Skin of body (tissue), 2 donors: ENCODE measurements around the gene UQCC3. TPM values are rescaled to one million over a fixed set of nuclear protein-coding genes. Genes with fewer than 3 reads are reported as not detected.
"Not testable (repeated sequence)": the region's sequence is repeated elsewhere in the genome, so short reads cannot be mapped to it uniquely, and the experiment has no call there.

Source experiments
- DNase-seq: peaks from one replicate; lab custom pipeline; 2025; lab: John Stamatoyannopoulos, UW
- total RNA-seq: library from RNA; depleted of rRNA; stranded (reverse); fragments of >200 nt; gene quantifications from one replicate; pipeline ENCODE4 v1.2.3, GENCODE V29; 2014

UQCC3 gene
- total RNA-seq, 1 donor from 2014 or later = 5.6 TPM

GRCh38 chr11:62702246-62702645 is 30.8 kb downstream of the UQCC3 start:
- no peak for DNase-seq

DNA sequence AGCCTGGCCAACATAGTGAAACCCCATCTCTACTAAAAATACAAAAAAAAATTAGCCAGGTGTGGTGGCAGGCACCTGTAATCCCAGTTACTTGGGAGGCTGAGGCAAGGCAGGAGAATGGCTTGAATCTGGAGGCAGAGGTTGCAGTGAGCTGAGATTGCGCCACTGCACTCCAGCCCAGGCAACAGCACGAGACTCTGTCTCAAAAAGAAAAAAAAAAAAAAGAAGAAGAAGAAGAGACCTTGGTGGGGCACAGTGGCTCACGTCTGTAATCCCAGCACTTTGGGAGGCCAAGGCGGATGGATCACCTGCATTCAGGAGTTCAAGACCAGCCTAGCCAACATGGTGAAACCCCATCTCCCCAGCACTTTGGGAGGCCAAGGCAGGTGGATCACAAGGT is 32.4 kb downstream of the UQCC3 start:
- DNase-seq = not testable (repeated sequence)

DNA sequence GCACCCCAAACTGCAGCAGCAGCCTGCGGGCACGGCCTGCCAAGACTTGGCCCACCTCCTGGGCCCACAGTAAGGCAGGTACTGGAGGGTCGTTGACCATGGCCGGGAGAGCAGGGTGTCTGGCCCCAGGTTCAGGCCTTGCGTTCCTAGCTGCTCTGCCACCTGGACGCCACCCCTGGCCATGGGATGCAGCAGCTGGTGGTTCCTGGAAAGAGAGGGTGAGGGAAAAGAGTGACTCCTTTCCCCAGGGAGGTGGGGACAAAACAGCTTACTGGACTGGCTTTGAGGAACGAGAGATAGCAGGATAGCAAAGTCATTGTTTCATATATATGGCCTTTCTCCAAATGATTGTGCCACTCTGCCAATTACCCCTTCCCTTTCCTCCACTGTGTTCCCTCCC is 33.9 kb downstream of the UQCC3 start:
- DNase-seq = no peak

GRCh38 chr11:62705880-62706849 is 34.7 kb downstream of the UQCC3 start:
- DNase-seq = peak; percentile 88

GRCh38 chr11:62706850-62707247 is 35.4 kb downstream of the UQCC3 start:
- DNase-seq = no peak

DNA sequence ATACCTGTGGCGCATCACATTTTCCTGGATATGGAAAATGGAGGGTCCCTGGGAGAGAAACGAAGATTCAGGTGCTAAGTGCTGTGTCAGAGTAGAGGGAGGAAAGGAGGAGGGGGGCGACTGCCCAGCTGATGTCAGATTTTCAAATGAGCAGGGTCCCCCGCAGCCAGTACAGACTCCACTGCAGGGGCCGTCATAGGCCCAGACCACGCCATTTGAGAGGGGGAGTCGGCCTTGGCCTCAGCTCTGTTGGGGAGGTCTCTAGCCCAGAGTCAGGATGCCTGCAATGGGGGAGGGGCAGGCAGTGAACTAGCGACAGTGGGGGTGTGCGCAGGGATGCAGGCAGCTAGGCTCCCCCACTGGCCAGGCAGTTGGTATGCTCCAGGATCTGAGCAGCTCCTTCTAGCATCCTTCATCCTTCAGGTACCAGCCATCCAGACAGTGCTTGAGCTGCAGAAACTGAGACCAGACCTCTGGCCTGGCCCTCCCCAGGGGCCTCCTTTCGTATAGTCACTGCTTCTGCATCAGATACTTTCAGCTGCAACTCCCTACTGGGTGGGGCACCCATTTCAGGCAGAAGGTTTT is 35.9 kb downstream of the UQCC3 start, which contains the start of the genes BSCL2 and GNG3:
Gene BSCL2 (minus strand): TSS at position 148 of the 585 bp plus-strand sequence. CDS start 229 bp downstream, outside the sequence.
Gene GNG3 (plus strand): TSS at position 400 of the 585 bp plus-strand sequence. CDS start 620 bp downstream, outside the sequence.
- DNase-seq = no peak

- DNase-seq = no peak
Measured at GRCh38 chr11:62708392-62708791, 36.9 kb downstream of the UQCC3 start.

- no peak for DNase-seq
Measured at GRCh38 chr11:62708793-62709192, 37.3 kb downstream of the UQCC3 start.

DNA sequence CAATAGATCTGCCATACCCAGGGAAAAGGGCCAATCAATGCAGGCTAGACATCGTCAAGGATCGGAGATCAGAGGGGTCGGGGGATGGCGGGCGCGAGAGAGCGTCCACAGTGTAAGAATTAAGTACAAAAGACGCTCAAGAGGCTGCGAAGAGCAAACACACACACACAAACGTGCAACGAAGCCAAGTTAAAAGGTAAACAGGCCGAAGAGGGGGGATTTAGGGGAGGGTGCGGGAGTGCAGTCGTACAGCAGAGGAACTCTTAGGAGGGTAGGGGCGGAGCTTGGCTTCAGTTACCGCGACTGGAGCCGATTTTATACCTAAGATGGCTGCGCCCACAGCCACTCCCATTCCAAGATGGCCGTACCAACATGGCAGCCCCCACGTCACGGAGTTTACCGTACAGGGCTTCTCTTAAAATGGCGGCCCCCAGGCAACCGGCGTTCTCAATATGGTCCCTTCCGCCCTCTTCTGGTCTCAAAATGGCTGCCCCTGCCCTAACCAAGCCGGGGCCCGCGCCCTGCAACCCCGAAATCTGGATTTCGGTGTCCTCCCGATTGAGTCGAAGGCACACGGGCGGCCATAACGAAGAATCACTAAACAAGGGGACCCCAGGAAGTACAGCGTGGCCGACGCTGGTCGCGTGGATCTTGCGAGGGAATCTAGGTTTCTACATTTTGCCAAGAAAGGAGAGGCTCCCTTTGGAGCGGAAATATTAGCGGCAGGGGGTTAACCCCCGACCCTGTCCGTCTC is 38.0 kb downstream of the UQCC3 start:
- DNase-seq = peak; percentile 98

DNA sequence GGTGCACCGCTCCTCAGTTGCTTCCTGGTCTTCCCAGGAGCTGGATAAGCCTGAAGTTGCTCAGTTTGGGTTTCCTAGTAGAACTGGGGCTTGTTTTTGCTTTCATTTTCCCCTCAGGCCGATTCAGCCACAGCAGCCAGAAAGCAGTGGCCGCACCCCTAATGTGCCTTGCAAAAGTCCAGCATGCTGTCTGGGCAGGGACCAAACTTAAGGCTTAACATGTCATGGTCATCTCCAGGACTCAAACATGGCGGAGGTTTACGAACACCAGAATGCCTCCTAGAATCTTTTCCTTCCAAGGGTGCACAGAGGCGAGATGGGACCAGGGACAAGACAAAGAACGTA is 38.5 kb downstream of the UQCC3 start:
- no peak for DNase-seq

DNA sequence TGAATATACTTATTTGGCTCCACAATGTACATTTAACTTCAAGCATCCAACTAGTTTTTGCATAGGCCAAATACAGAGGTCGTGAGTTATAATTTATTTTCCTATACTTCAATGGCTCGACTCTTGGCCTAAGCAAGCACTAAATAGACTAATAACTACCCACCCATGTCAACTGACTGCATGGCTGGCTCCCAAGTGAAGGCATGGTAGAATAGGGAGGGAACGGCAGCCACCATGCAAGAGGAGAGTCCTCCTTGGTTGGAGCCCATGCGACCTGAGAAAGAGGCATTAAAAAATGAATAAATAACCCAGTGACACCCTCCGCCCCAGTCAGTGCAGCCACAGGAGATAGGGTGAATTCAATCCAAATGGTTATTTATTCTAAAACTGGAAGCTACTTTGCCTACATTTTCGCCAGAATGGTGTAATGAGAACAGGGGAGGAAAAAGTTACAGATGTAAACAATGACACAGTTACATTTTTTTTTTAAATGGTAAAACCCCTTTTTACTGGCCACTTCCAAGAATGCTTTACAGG is 40.9 kb downstream of the UQCC3 start:
- no peak for DNase-seq

DNA sequence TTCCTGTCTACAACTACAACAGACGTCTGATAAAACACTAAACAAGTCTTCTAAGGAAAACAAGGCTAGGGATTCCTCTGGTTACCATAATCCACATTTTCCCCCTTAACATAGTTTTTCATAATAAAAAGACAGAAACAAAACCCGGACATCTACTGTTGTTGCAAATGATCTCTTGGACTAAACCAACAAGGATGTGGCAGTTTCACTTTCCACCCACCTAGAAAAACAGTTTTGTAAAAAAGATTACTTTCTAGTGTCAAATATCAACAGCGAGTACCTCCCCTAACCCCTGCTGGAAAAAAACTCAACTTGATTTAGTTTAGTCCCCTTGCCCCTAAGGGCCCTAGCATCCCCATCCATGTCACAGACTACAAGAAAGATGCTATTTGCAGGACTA is 41.4 kb downstream of the UQCC3 start:
- no peak for DNase-seq

DNA sequence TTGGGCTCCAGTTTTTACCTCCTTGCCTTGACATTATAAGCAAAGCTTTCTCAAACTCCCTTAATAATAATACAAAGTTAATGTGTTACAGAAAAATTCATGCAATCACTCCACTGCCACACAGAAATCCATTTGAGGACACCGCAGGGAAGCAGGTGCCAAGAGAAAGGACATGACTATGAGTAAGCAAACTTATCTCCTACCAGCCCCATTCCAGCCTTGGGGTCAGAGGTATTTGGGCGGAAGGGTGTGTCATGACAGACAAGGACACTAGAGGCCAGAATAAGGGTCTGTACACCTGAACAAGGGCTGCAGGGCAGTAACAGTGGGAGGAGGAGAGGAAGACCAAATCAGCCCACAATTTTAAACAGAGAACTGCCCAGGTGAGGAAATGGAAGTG is 41.9 kb downstream of the UQCC3 start:
- DNase-seq = no peak

GRCh38 chr11:62715150-62716130 is 44.0 kb downstream of the UQCC3 start:
- no peak for DNase-seq

- no peak for DNase-seq
Measured at GRCh38 chr11:62716206-62716605, 44.7 kb downstream of the UQCC3 start.

DNA sequence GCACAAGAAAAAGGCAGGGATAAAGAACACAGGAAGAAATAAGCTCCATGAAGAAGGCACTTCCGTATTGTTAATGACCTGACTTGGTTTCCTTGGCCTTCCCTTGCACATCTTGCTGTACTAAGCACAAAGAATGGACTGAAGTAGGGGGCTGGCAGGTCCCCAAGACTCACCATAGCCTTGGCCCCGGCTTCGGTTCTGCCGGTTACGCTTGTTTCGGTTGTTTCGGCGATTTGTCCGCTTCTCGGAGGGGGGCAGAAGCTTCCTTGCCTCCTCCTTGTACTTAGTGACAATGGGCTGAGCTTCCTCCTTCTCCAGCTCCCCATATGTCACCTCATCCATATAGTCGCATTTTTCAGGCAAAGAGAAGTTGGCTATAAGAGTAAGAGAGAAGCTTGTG is 45.3 kb downstream of the UQCC3 start:
- no peak for DNase-seq

- DNase-seq = no peak
Measured at GRCh38 chr11:62719302-62719978, 48.0 kb downstream of the UQCC3 start.

DNA sequence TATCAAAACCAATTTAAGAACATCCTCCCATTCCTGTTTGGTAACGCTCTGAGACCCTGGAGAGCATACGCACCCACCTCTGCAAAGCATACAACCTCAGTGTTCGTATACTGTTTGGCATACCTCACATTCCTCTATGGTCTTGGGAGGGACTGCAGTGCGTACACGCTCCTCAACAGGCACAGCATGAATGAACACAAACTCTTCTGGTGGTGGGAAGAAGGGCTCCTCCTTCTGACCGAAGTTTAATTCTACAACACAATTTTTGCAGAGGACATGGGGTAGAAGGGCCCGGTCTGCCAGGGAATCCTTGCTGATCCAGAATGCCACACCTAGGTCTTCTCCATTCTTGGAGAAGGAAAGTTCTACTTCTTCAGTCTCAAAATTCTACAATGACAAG is 50.5 kb downstream of the UQCC3 start:
- no peak for DNase-seq
